SK-N-MC (cell line): ENCODE measurements around the gene PDE6D.
"Not testable (repeated sequence)": the region's sequence is repeated elsewhere in the genome, so short reads cannot be mapped to it uniquely, and the experiment has no call there.

Experiments used
- DNase-seq: peaks from one replicate; pipeline ENCODE4 v3.0.0-alpha.2; 2011; ENCODE audit warnings: low read depth, low spot score
- H3K27ac ChIP-seq: fragments of 200-600 bp; sonication (generic); 2 replicates; pipeline ENCODE4 v1.5.1; 2016; ENCODE audit warnings: mixed run types
- H3K36me3 ChIP-seq: fragments of 200-600 bp; sonication (generic); 2 replicates; pipeline ENCODE4 v1.6.1; 2017; ENCODE audit warnings: antibody characterized with exemption, low read length, mixed read lengths; ENCODE audit not compliant: insufficient read depth
- H3K4me3 ChIP-seq: fragments of 200-600 bp; sonication (generic); 2 replicates; pipeline ENCODE4 v1.5.1; 2016
- H3K9ac ChIP-seq: fragments of 200-600 bp; sonication (generic); 2 replicates; pipeline ENCODE4 v1.8.0; 2017; ENCODE audit warnings: mixed run types, mixed read lengths; ENCODE audit not compliant: insufficient read length
- H3K9me3 ChIP-seq: fragments of 200-600 bp; sonication (generic); 2 replicates; pipeline ENCODE4 v1.6.1; 2017; ENCODE audit warnings: low read depth, mild to moderate bottlenecking, antibody characterized with exemption, low read length, moderate library complexity, mixed read lengths
- EZH2 ChIP-seq: fragments of 200-600 bp; sonication (generic); IDR thresholded peaks from one replicate; pipeline ENCODE4 v1.6.1; 2017; ENCODE audit warnings: antibody characterized with exemption
- FOXP2 ChIP-seq: optimal IDR thresholded peaks from 2 replicates; pipeline ENCODE3; 2011; ENCODE audit warnings: mild to moderate bottlenecking, moderate library complexity; ENCODE audit not compliant: insufficient read depth; ENCODE audit errors: extremely low read length, control extremely low read depth
- POLR2AphosphoS5 ChIP-seq: IDR thresholded peaks from 2 replicates; pipeline ENCODE4 v1.6.1; 2012; ENCODE audit warnings: mild to moderate bottlenecking, low read depth, low read length, borderline replicate concordance

Gene PDE6D

GRCh38 chr2:231751042-231751815, 29.9 kb downstream of the PDE6D start:
- no peak for DNase-seq
- Histone ChIP-seq H3K9ac (no peak overlapping the region), H3K4me3 (no peak overlapping the region), H3K27ac (no peak overlapping the region), H3K36me3 (no peaks in the 10 kb centered on the region), H3K9me3 (no peaks in the 10 kb centered on the region)
- TF ChIP-seq EZH2 (no peak), POLR2AphosphoS5 (no peak), FOXP2 (no peak)

- not testable (repeated sequence) for H3K4me3 ChIP-seq, DNase-seq, H3K9me3 ChIP-seq, H3K9ac ChIP-seq, H3K27ac ChIP-seq, H3K36me3 ChIP-seq
Observed at GRCh38 chr2:231749016-231749415, 32.1 kb downstream of the PDE6D start.

DNA sequence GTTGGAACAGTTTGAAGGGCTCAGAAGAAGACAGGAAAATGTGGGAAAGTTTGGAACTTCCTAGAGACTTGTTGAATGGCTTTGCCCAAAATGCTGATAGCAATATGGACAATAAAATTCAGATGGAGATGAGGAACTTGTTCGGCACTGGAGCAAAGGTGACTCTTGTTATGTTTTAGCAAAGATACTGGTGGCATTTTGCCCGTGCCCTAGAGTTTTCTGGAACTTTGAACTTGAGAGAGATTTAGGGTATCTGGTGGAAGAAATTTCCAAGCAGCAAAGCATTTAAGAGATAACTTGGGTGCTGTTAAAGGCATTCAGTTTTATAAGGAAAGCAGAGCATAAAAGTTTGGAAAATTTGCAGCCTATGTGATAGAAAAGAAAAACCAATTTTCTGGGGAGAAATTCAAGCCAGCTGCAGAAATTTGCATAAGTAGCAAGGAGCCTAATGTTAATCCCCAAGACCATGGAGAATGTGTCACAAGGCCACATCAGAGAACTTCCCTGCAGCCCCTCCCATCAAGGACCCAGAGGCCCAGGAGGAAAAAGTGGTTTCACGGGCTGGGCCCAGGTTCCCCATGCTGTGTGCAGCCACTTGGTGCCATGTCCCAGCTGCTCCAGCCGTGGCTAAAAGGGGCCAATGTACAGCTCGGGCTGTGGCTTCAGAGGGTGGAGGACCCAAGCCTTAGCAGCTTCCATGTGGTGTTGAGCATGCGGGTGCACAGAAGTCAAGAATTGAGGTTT, 32.8 kb downstream of the PDE6D start:
- H3K27ac ChIP-seq, H3K36me3 ChIP-seq, DNase-seq, H3K9ac ChIP-seq, H3K9me3 ChIP-seq, H3K4me3 ChIP-seq: not testable (repeated sequence)

GRCh38 chr2:231745303-231746038, 35.6 kb downstream of the PDE6D start:
- Histone ChIP-seq H3K36me3 (no peaks in the 10 kb centered on the region), H3K9ac (no peak overlapping the region), H3K27ac (no peak overlapping the region), H3K9me3 (no peaks in the 10 kb centered on the region), H3K4me3 (no peak overlapping the region)
- DNase-seq: no peak
- TF ChIP-seq FOXP2: no peak
- TF ChIP-seq POLR2AphosphoS5: no peak
- TF ChIP-seq EZH2: no peak

GRCh38 chr2:231743376-231744116, 37.5 kb downstream of the PDE6D start:
- no peak for DNase-seq
- no peak for TF ChIP-seq FOXP2
- no peak for TF ChIP-seq POLR2AphosphoS5
- no peak for TF ChIP-seq EZH2
- Histone ChIP-seq H3K36me3 (no peaks in the 10 kb centered on the region), H3K9me3 (no peaks in the 10 kb centered on the region), H3K4me3 (no peak overlapping the region), H3K27ac (no peak overlapping the region), H3K9ac (no peak overlapping the region)

DNA sequence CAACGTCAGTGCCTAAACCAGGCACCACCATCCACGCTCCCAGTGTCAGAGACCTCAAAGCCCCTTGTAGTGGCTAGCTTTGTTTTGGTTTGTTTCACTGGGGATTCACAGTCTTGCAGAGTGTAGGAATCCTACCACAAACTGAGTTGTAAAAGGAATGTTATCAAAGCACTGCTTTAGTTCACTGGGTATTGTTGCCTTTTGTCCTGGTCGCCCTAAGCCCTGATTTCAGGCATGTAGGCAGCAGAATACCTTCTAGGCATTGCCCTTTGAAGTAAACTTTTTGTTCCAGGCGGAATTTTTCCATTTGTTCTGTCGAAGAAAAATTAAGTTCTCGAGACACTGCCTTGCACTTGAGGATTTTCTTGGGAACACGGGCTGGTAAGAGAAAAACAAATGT, 43.3 kb downstream of the PDE6D start:
- Histone ChIP-seq H3K9ac (no peak overlapping the region), H3K27ac (no peak overlapping the region), H3K36me3 (no peaks in the 10 kb centered on the region), H3K4me3 (no peak overlapping the region), H3K9me3 (no peaks in the 10 kb centered on the region)
- TF ChIP-seq POLR2AphosphoS5 (no peak), EZH2 (no peak), FOXP2 (no peak)
- no peak for DNase-seq

DNA sequence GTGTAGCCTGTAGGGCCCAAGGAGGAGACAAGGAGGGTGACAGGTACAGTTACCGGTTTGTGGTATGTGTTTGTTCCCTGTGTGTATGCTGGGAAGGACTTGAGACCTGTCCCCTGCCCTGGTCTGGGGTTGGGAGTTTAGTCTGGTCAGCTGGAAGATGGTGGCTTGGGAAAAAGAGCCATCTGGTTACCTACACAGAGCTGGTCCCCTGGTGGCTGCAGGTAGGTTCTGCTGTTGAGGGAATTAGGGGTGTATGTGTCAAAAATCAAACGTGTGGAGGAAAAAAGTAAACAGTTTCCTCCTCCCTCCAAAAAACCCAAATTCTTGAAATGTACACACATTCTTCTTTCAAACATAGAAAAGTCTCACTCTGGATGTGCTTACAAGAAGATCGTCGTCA, 48.5 kb downstream of the PDE6D start:
- Histone ChIP-seq H3K9me3 (no peaks in the 10 kb centered on the region), H3K27ac (no peak overlapping the region), H3K4me3 (no peak overlapping the region), H3K36me3 (no peaks in the 10 kb centered on the region), H3K9ac (no peak overlapping the region)
- DNase-seq: no peak
- no peak for TF ChIP-seq POLR2AphosphoS5
- TF ChIP-seq EZH2: no peak
- no peak for TF ChIP-seq FOXP2

DNA sequence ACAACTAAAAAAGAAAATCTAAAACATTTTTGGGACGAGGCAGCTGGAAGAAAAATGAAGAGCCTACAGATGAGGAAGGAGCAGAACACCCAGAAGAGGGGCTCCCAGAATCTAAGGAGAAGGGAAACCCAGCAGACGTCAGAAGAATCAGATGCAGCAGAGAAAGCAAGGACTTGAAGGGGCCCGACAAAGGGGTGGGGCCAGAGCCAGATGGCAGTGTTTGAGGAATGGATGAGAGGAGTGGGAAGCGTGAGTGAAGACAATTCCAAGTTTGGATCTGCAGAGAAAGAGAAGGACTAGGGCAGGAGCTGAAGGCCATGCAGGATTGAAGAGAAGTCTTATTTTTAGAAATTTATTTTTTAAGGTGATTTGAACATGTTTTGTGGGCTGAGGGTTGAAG, 53.5 kb downstream of the PDE6D start:
- DNase-seq: no peak
- no peaks in the 10 kb centered on the region for H3K36me3 ChIP-seq
- H3K4me3 ChIP-seq: no peak overlapping the region
- H3K27ac ChIP-seq: no peak overlapping the region
- TF ChIP-seq EZH2 (no peak), POLR2AphosphoS5 (no peak), FOXP2 (no peak)
- H3K9ac ChIP-seq: no peak overlapping the region
- H3K9me3 ChIP-seq: no peaks in the 10 kb centered on the region
